DMS153 treated with DMSO at 0.1 percent for 48 hours (cell line): ENCODE data around the gene GGA3.
A peak's percentile ranks its signal among the peaks of the same experiment; 100 is the strongest.
"Not testable (repeated sequence)": the region's sequence is repeated elsewhere in the genome, so short reads cannot be mapped to it uniquely, and the experiment has no call there.

Experiments
- DNase-seq: peaks from one replicate; lab custom pipeline; 2025; ENCODE audit not compliant: unreplicated experiment; lab: John Stamatoyannopoulos, UW

Gene GGA3

GRCh38 chr17:75225016-75225415 is 36.4 kb downstream of the GGA3 start:
- DNase-seq, result no peak

GRCh38 chr17:75219815-75220214 is 41.6 kb downstream of the GGA3 start:
- no peak for DNase-seq

- DNase-seq, result no peak
Measured at GRCh38 chr17:75218131-75218530, 43.3 kb downstream of the GGA3 start.

GRCh38 chr17:75209061-75209460 is 52.3 kb downstream of the GGA3 start:
- DNase-seq, result no peak

GRCh38 chr17:75208161-75208560 is 53.2 kb downstream of the GGA3 start:
- no peak for DNase-seq

GRCh38 chr17:75207760-75208159 is 53.6 kb downstream of the GGA3 start:
- DNase-seq, result no peak

GRCh38 chr17:75207050-75207407 is 54.4 kb downstream of the GGA3 start:
- not testable (repeated sequence) for DNase-seq

GRCh38 chr17:75205793-75206163 is 55.6 kb downstream of the GGA3 start:
- DNase-seq, result no peak

- DNase-seq, result peak; percentile 84
Measured at GRCh38 chr17:75205037-75205792, 56.2 kb downstream of the GGA3 start, which contains the start of gene NUP85. TSS of gene NUP85 (plus strand) at chr17:75205679. CDS start at chr17:75205762, 83 bp downstream.

GRCh38 chr17:75199886-75200618 is 61.4 kb downstream of the GGA3 start:
- no peak for DNase-seq

GRCh38 chr17:75194879-75195278 is 66.5 kb downstream of the GGA3 start:
- DNase-seq, result no peak

GRCh38 chr17:75191584-75191983 is 69.8 kb downstream of the GGA3 start:
- no peak for DNase-seq

- DNase-seq, result no peak
Measured at GRCh38 chr17:75188614-75189013, 72.8 kb downstream of the GGA3 start.
